Endodermal cell (in vitro differentiated cells): ENCODE data around the gene MIEF1. TPM values are rescaled to one million over a fixed set of nuclear protein-coding genes. Genes with fewer than 3 reads are reported as not detected.

ENCODE experiments used
- DNase-seq: peaks from one replicate; pipeline ENCODE4 v3.0.0-alpha.2; 2017
- H3K27ac ChIP-seq: 2 replicates; pipeline ENCODE4 v1.5.1; 2013; ENCODE audit warnings: mild to moderate bottlenecking, low read depth, low read length, moderate library complexity
- H3K27me3 ChIP-seq: 2 replicates; pipeline ENCODE4 v1.6.1; 2013; ENCODE audit warnings: mild to moderate bottlenecking, low read length, moderate library complexity; ENCODE audit not compliant: insufficient read depth, control insufficient read depth, poor library complexity, severe bottlenecking
- H3K36me3 ChIP-seq: 2 replicates; pipeline ENCODE4 v1.7.0; 2013; ENCODE audit warnings: mild to moderate bottlenecking, low read length, moderate library complexity; ENCODE audit not compliant: control insufficient read depth, insufficient read depth
- H3K4me1 ChIP-seq: one replicate; pipeline ENCODE4 v1.7.0; 2013; ENCODE audit warnings: low read length; ENCODE audit not compliant: control insufficient read depth, insufficient read depth
- H3K4me3 ChIP-seq: 2 replicates; pipeline ENCODE4 v1.5.1; 2013; ENCODE audit warnings: mild to moderate bottlenecking, low read length, moderate library complexity
- H3K9ac ChIP-seq: 2 replicates; pipeline ENCODE4 v1.6.1; 2013; ENCODE audit warnings: mild to moderate bottlenecking, low read length, moderate library complexity; ENCODE audit not compliant: poor library complexity, severe bottlenecking; ENCODE audit errors: extremely low read depth
- H3K9me3 ChIP-seq: 2 replicates; pipeline ENCODE4 v1.6.1; 2013; ENCODE audit warnings: mild to moderate bottlenecking, low read length, moderate library complexity; ENCODE audit not compliant: control insufficient read depth
- H3K27ac Mint-ChIP-seq: 2 replicates; pipeline ENCODE4 v1.8.0; 2020; ENCODE audit warnings: mixed read lengths
- H3K27me3 Mint-ChIP-seq: 2 replicates; pipeline ENCODE4 v1.8.0; 2021; ENCODE audit warnings: mild to moderate bottlenecking, mixed read lengths; ENCODE audit not compliant: insufficient read depth
- H3K36me3 Mint-ChIP-seq: 2 replicates; pipeline ENCODE4 v1.8.0; 2020; ENCODE audit warnings: low read depth, mixed read lengths
- H3K4me1 Mint-ChIP-seq: 2 replicates; pipeline ENCODE4 v1.8.0; 2020; ENCODE audit warnings: mixed read lengths
- H3K4me3 Mint-ChIP-seq: 2 replicates; pipeline ENCODE4 v1.8.0; 2020; ENCODE audit warnings: mild to moderate bottlenecking, moderate library complexity, mixed read lengths
- H3K9me3 Mint-ChIP-seq: 2 replicates; pipeline ENCODE4 v1.8.0; 2020; ENCODE audit warnings: mild to moderate bottlenecking, mixed read lengths
- CTCF ChIP-seq: fragments of 200-600 bp; sonication (generic); conservative IDR thresholded peaks from 2 replicates; pipeline ENCODE4 v1.5.0; 2021; ENCODE audit warnings: antibody characterized with exemption, mild to moderate bottlenecking
- WGBS, 2 experiments: methylation state at CpG; one replicate each; pipeline versions ENCODE4 v1.1.5 to v1.1.7; 2013; ENCODE audit warnings: missing lambda C conversion rate in 2 of 2, mixed read lengths in 1 of 2; ENCODE audit not compliant: insufficient coverage in 1 of 2, insufficient read length in 1 of 2; 5-methylcytosine and 5-hydroxymethylcytosine counted together
- total RNA-seq, 2 donors: library from RNA; stranded (reverse); fragmentation: NEBNext Ultra II Directional in 1 of 2; extraction: Animal tissue kit (Norgen Biotek cat#: 25700) in 1 of 2; gene quantifications; 2 replicates in 1 of 2; 3 replicates in 1 of 2; pipeline ENCODE4 v1.2.1, GENCODE V29; 2021

The MIEF1 gene
- total RNA-seq, 2 donors from 2014 or later, result 36.0 to 43.3 TPM

- Mint-ChIP-seq H3K36me3 (no peaks in the 10 kb centered on the region), H3K27ac (no peak overlapping the region), H3K4me1 (peaks cover 16% of the 10 kb centered on the region), H3K4me3 (peak overlapping the region; percentile 4), H3K27me3 (peaks cover 42% of the 10 kb centered on the region), H3K9me3 (peaks cover 3% of the 10 kb centered on the region)
- Histone ChIP-seq H3K4me3 (no peak overlapping the region), H3K27ac (no peak overlapping the region), H3K9ac (no peak overlapping the region), H3K27me3 (peaks cover 20% of the 10 kb centered on the region), H3K9me3 (no peaks in the 10 kb centered on the region), H3K4me1 (peaks cover 11% of the 10 kb centered on the region), H3K36me3 (no peaks in the 10 kb centered on the region)
- peak; percentile 79 for DNase-seq
- TF ChIP-seq CTCF, result no peak
- WGBS, 2 experiments, result 74 to 77% methylated on average over 5 to 7 of the region's 7 CpGs
Measured at GRCh38 chr22:39454385-39454871, 47.7 kb upstream of the MIEF1 start.

GRCh38 chr22:39456522-39457197 is 45.4 kb upstream of the MIEF1 start, which contains the start of gene MGAT3:
Gene MGAT3, plus strand, starts transcription at chr22:39457012. Its CDS starts 30,336 bp downstream, at chr22:39487348.
- H3K27ac Mint-ChIP-seq, result no peak within 1 kb of the TSS
- no peaks in the 10 kb centered on the region for H3K9me3 ChIP-seq

GRCh38 chr22:39457198-39457555 is 44.9 kb upstream of the MIEF1 start:
- no peak overlapping the region for H3K4me3 Mint-ChIP-seq
- H3K9me3 Mint-ChIP-seq, result no peaks in the 10 kb centered on the region
- peaks cover 11% of the 10 kb centered on the region for H3K4me1 ChIP-seq
- peaks cover 45% of the 10 kb centered on the region for H3K27me3 Mint-ChIP-seq
- H3K27me3 ChIP-seq, result peaks cover 20% of the 10 kb centered on the region
- H3K36me3 Mint-ChIP-seq, result no peaks in the 10 kb centered on the region
- peaks cover 14% of the 10 kb centered on the region for H3K4me1 Mint-ChIP-seq
- H3K4me3 ChIP-seq, result no peak overlapping the region
- WGBS, 2 experiments, result 0% methylated on average over 43 of the region's 63 CpGs; no CpG with 5 or more reads in 1 of the 2 experiments
- no peak overlapping the region for H3K9ac ChIP-seq
- TF ChIP-seq CTCF, result no peak
- no peaks in the 10 kb centered on the region for H3K9me3 ChIP-seq
- no peaks in the 10 kb centered on the region for H3K36me3 ChIP-seq
- no peak overlapping the region for H3K27ac ChIP-seq
- H3K27ac Mint-ChIP-seq, result no peak overlapping the region
- no peak for DNase-seq

More at GRCh38 chr22:39456522-39457197, 45.4 kb upstream of the MIEF1 start, which contains the start of gene MGAT3:
- Mint-ChIP-seq H3K4me1 (peaks cover 16% of the 10 kb centered on the region), H3K4me3 (peak within 1 kb of the TSS; percentile 66), H3K36me3 (no peaks in the 10 kb centered on the region), H3K27me3 (peaks cover 47% of the 10 kb centered on the region), H3K9me3 (no peaks in the 10 kb centered on the region)
- Histone ChIP-seq H3K27me3 (peaks cover 20% of the 10 kb centered on the region), H3K27ac (no peak within 1 kb of the TSS), H3K4me3 (peak within 1 kb of the TSS; percentile 80), H3K9ac (no peak within 1 kb of the TSS), H3K36me3 (no peaks in the 10 kb centered on the region), H3K4me1 (peaks cover 11% of the 10 kb centered on the region)
- no peak for TF ChIP-seq CTCF
- WGBS, 2 experiments, result 57 to 85% methylated on average over 23 to 53 of the region's 80 CpGs
- no peak for DNase-seq
